DMS79 treated with DMSO at 0.1 percent for 48 hours (cell line): Measurements from ENCODE around the gene SLC6A9.

Experiments
- DNase-seq: peaks from one replicate; lab custom pipeline; 2025; lab: John Stamatoyannopoulos, UW

SLC6A9 gene

GRCh38 chr1:44029260-44029910, 1.9 kb downstream of the SLC6A9 start:
- peak; percentile 92 for DNase-seq

GRCh38 chr1:44027320-44027719, 3.9 kb downstream of the SLC6A9 start:
- no peak for DNase-seq

- DNase-seq = no peak
Measured at GRCh38 chr1:44025816-44026215, 5.4 kb downstream of the SLC6A9 start.

DNA sequence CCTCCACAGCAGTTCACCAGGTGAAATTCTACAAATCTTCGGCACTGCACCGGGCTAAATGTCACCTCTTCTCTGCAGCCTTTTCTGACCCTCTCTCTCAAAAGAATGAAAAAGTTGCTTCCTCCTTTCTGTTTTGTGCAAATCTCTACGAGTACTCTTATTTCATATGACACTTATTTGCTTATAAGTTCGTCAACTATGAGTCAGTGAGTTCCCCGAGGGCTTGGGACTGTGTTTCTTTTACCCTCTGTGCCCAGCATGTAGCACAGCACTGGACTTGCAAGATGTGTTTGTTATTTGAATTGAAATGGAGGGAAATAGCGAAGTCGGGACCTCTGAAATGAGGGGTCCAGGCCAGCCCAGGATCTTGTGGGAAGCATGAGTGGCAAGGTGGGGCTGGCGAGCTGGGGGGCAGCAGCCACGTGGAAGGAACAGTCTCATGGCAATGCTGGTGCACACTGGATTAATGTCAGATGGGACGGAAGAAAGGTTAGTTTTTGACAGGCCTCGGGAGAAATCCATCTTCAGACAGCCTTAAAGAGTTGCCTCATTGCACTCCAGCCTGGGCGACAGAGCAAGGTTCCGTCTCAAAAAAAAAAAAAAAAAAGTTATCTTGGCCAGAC, 6.2 kb downstream of the SLC6A9 start:
- DNase-seq = no peak

DNA sequence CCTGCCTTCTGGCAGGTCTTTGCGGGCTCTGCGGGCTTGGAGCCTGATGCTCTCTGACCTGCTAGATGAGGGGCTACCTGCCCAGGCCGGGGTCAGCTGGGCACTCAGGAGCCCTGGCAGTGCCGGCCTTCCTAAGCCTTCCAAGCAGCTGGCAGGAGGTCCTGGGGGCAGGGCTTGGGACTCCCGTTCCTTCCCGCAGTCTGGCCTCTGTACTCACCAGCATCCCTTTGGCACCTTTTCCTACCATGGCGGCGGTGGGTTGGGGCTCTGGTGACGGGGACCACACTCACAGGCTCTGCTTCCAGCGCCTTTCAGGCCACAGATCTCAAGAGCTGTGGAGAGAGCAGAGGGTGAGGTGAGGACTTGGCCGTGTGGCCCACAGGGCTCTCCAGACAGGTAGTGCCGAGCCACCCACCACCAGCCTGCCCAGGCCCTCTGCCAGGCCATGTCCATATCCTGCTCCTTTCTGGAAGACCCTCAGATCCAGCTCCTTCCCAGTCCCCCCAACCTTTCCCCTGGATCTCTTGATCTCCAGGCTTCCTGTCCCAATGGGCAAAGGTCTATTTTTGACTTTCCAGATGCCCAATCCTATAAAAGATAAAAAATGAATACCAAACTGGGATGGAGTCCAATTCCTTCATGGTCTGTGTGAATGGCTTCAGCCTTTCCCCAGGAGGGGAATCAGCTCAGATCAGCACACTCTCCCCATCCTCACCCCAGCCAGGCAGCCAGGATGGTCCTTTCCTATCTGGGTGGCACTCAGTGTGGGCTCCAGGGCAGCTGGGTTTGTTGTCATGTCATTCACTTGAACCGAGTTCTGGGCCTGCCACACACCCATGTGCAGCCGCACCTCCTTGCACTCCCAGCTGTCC, 7.0 kb downstream of the SLC6A9 start:
- DNase-seq = no peak

DNA sequence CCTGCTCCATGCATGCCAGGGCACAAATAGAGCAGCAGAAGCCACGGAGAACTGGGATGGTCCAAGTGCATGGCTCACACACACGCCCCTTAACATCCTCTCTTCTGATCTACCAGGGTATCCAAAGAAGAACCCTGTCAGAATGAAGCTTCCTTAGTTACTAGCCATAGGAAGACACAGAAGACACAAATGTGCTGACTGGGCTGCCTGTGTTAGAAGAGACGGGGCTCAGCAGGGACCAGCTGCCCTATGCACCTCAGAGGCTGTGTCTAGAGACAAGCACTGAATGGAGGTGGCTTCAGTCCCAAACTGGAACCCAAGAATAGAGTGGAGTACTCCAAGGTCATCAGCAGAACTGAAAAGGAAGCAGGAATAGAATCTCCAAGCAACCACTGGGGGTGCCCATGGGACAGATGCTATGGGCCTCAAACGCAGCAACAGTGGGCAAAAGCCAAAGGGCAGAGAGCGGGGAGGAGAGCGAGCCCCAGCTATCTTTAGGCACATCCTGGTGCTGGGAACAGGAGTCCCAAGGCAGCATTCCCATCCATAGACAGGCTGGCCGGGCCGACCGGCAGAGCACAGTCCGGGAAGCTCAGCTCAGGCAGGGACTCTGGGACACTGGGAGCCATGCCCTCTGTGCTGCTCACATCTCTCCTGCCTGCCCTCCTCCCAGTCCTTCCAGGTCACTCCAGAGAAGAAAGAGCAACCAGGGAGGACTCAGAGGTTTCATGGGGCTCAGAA, 9.5 kb downstream of the SLC6A9 start:
- DNase-seq = no peak

DNA sequence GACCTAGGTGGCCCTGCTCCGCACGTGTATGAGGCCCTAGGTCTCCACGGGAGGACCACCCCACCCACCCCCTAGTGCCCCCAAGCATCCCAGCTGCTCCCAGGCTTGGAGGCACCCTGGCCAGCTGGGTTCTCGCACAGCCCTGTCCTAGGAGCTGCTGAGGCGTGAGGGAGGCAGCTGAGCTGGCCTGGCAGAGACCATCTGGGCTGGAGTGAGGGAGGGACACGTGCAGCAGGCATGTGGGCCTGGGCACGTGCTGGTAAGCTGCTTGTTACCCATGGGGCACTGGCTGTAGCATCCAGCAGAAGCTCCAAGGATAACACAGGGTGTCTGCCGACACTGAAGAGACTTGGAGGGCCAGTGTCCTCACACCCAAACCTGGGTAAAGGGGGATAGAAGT, 10.1 kb downstream of the SLC6A9 start:
- DNase-seq = no peak

DNA sequence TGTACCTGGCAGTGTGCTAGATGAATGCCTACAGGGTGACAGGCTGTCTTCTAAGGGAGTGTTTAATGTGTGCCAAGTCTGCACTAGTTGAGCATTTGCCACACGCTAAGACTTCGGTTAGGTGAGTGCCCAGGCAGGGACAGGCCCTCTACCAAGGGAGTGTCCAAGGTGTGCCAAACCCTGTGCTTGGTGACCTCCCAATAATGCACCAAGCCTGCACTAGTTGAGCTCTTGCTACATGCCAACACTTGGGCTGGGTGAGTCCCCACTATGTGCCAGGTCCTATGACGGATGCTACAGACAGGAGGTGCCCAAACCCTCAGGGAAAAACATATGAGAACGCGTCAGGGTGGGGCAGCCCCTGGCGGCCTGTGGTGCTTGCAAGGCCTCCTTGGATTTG, 10.8 kb downstream of the SLC6A9 start:
- no peak for DNase-seq

DNA sequence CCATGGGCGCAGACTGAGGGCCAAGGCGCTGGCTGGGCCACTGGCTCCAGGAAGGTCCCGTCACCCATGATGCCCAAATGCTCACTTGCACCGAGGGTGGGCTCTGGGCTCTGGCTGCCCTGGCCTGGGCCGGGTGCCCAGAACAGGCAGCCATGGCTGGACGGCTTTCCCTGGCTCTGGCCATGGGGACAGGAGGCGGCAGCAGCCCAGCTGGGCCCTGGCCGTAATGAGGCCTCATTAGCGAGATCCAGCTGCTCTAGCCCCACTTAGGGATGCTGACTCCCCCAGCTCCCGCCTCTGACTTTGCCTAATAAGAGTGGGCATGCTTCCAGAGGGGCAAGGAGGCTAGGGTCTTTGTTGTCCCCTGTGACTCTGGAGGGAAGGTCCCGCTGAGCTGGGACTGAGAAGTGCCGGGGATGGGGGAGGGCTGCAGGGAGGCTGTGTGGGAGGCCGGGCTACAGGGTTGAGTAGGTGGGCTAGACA, 11.8 kb downstream of the SLC6A9 start:
- no peak for DNase-seq

GRCh38 chr1:44016890-44017400, 14.3 kb downstream of the SLC6A9 start:
- no peak for DNase-seq

DNA sequence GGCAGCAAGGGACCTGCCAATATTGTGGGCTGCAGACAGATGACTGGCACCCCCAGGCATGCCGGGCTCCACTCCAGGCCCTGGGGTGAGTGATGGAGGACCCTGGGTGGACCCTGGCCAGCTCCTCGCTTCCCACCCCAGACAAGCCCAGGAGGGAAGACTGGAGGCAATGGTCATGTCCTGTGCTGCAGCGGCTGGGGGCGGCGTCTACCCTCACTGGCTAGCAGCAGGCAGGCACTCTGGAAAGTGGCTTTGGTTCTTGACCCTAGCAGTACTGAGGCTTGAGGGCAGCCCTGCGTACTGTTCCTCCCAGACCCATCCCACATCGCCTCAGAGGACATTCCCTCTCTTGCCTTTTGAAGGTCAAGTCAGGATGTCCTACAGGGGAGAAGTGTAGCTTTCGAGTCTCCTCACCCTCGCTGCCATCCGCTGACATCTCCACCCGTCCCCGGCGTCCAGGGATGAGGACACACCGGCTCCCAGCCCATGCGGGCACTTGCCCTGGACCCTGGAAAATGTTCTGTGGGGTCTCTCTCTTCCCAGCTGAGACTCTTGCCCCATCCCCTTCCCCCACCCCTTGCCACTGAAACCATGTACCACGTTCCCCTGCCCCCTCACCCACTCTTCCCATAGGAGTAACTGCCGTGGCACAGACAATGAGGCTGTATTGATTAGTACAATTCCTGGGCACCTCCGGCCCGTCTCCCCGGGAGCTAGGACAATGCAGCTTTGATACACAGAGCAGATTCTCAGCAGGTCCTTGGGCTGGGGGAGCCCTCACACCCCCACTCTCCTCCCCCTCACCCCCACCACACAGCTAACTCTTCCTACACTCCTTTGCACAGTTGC, 15.0 kb downstream of the SLC6A9 start:
- no peak for DNase-seq

DNA sequence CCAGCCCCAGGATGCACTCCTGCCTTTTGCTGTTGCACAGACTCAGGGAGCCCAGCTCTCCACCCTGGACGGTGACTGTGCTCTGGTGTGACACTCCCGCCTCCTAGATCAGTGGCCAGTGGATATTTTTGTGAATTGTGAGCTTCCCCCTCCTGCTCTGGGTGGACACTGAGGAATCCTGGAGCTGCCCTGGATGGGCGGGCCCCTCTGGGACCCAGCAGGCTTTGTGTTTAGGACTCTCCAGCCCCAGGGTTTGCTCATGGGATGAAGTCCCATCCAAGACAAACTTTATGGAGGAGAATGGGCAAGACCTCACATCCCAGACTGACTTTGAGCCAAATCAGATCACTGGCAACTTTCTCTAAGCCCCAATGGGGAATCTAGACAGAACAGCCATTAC, 16.1 kb downstream of the SLC6A9 start:
- DNase-seq = no peak

DNA sequence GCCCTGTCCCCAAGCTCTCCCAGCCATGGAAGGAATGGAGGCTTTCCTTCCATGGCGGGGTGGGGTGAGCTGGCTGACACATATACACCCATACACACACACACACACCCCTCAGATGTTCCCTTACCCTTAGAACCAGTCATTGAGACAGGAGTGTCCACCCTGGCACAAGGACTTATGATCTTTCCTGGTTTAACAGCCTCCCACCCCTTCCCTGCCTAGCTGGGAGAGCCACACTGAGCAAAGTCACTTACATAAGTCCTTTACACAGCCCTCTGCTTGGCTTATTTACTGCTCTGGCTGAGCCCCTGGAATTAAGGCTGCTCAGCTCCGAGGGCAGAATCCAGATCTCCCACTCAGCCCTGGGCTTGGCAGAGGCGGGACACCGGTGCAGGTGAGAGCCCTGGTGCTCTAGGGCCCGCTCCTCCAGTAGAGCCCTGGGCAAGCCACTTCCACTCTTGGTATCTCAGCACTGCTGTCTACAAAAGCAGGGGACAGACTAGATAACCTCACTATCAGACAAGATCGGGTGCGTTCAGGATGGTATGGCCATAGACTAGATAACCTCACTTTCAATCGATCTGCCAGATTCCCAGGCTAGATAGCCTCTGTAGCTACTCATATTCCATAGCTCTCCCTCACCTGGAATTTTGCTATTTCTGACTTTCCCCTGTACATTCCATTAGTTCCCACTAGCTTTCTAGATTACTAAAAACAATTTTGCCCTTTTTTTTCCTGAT, 16.7 kb downstream of the SLC6A9 start:
- no peak for DNase-seq

GRCh38 chr1:44013949-44014348, 17.3 kb downstream of the SLC6A9 start:
- no peak for DNase-seq

DNA sequence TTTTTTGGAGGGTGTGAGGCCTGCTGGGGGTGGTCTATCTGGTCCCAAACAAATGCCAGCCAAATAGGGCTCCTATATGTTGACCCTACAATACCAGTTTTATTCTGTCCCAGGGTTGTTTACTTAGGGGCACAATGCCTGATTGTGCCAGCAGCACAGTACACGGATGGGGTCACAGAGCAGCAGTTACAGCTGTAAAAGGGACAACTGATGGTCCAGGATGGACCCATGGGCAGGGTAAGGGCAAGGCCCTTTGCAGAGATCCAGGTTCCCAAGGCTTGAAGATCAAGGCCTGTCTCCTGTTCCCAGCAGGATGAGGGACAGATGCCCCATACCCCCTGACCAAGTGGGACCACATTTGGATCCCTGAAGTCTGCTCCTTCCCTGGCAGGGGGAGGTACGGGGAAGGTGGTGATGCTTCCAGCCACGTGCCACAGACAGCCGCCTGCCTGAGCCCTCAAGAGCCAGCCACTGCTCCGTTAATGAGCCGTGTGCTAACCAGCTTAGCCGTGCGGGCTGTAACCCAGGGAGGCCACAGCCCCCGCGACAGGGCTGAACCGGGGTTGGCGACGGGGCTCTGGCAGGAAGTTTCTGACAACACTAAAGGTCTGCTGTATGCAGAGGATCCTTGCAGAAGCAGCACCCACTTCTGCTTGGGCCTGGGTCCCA, 18.2 kb downstream of the SLC6A9 start:
- no peak for DNase-seq

DNA sequence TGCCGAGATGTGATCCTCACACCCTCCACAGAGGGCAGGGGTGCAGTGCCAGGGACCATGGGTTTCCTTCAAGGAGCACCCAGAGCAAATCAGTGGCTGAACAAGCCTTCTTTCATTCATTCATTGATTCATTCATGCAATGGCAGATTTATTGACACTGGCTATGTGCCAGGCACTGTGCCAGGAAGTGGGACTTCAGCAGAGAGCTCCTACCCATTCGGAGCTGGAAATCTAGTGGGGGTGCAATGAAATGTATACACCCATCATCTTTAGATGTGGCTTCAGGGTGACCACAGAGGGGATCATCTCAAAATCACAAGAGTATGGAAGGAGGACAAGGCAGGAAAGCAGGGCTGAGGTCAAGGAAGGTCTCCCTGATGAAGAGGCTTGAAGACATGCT, 18.9 kb downstream of the SLC6A9 start:
- DNase-seq = no peak

- DNase-seq = no peak
Measured at GRCh38 chr1:44010935-44011471, 20.3 kb downstream of the SLC6A9 start.

- DNase-seq = no peak
Measured at GRCh38 chr1:44008259-44008658, 23.0 kb downstream of the SLC6A9 start.

- no peak for DNase-seq
Measured at GRCh38 chr1:44002606-44003157, 28.6 kb downstream of the SLC6A9 start.
